HG02763 (cell line): ENCODE results near the gene MLLT10.
A peak's percentile ranks its signal among the peaks of the same experiment; 100 is the strongest.
"Not testable (repeated sequence)": the region's sequence is repeated elsewhere in the genome, so short reads cannot be mapped to it uniquely, and the experiment has no call there.

ENCODE experiments used
- ATAC-seq: cut with Tn5 transposase; IDR thresholded peaks from one replicate; pipeline ENCODE4 v1.9.1; 2021; ENCODE audit warnings: mild to moderate bottlenecking, moderate library complexity; ENCODE audit not compliant: unreplicated experiment

The MLLT10 gene

DNA sequence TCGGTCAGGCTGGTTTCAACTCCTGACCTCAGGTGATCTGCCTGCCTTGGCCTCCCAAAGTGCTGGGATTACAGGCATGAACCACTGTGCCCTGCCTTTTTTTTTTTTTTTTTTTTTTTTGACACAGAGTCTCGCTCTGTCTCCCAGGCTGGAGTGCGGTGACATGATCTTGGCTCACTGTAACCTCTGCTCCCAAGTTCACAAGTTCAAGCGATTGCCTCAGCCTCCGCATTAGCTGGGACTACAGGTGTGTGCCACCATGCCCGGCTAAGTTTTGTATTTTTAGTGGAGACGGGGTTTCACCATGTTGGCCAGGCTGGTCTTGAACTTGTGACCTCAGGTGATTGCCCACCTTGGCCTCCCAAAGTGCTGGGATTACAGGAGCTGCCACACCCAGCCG lies 94.6 kb downstream of the MLLT10 start:
- ATAC-seq = not testable (repeated sequence)

- no peak for ATAC-seq
Measured at GRCh38 chr10:21634599-21635365, 100.8 kb downstream of the MLLT10 start.

GRCh38 chr10:21637795-21638194 lies 103.8 kb downstream of the MLLT10 start:
- ATAC-seq = no peak

- no peak for ATAC-seq
Measured at GRCh38 chr10:21638681-21639080, 104.6 kb downstream of the MLLT10 start.

- no peak for ATAC-seq
Measured at GRCh38 chr10:21648040-21648439, 114.0 kb downstream of the MLLT10 start.

DNA sequence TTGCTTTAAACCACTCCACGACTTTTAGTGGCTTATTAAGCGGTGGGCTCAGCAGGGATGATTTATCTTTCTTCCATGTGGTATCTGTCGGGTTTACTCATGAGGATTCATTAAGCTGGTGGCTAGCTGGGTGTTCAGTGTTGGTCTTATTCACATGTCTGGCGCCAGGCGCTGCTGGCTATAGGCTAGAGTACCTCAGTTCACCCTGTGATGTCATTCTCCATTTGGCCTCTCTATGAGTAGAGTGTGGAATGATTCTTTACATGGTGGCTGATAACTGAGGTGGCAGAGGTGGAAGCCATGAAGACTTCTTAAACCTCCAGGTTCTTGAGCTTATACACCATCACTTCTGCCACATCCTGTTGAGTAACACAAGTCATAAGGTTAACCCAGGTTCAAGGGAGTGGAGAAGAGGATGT lies 115.4 kb downstream of the MLLT10 start:
- ATAC-seq = no peak

DNA sequence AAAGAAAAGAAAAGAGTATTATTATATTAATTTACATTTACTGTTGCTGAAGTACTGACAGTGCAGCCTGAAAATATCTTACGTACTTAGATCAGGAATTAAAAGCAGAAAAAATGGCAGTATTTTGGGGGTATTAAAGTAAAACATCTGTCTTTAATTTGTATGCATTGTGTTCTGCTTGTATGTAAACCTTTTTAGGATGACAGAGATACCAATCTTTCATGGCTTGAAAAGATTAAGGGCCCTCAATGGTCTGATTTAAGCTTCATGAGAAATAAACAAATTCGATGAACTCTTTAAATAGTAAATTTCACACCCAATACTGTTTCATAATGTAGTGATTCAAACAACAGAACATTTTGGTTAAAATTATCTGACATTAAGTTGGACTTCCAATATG lies 116.3 kb downstream of the MLLT10 start:
- no peak for ATAC-seq

GRCh38 chr10:21655236-21655635 lies 121.2 kb downstream of the MLLT10 start:
- ATAC-seq = no peak

- ATAC-seq = no peak
Measured at GRCh38 chr10:21655687-21656086, 121.7 kb downstream of the MLLT10 start.

DNA sequence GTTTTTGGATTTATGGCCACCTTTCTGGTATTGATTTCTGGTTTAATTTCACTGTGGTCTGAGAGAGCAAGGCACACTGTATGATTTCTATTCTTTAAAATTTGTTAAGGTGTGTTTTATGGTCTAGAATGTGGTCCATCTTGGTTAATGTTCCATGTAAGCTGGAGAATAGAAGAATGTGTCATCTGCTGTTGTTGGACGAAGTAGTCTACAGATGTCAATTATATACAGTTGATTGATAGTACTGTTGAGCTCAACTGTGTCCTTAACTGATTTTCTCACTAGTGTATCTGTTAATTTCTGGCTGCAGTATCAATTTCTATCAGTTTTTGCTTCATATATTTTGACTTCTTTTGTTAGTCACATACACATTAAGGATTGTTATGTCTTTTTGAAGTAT lies 127.1 kb downstream of the MLLT10 start:
- ATAC-seq = no peak

- no peak for ATAC-seq
Measured at GRCh38 chr10:21661935-21662334, 127.9 kb downstream of the MLLT10 start.

DNA sequence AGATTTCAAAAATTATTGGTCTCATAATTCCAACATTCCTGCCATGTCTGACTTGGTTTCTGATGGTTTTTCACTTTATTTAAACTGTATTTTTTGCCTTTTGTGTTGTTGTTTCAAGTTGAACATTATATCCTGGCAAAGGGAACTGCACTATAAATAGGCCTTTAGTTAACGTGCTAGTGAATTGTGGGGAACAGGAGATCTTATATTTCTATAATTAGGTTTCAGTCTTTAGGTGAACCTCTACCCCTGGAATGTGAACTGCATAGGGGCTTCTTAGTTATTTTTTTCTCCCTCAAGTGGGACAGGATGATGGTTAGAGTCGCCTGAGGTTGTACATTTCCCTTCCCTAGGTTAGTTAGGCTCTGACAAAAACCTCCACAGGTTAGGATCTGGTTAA lies 128.6 kb downstream of the MLLT10 start:
- no peak for ATAC-seq

- ATAC-seq = no peak
Measured at GRCh38 chr10:21668831-21669230, 134.8 kb downstream of the MLLT10 start.

- ATAC-seq = no peak
Measured at GRCh38 chr10:21670391-21670790, 136.4 kb downstream of the MLLT10 start.

DNA sequence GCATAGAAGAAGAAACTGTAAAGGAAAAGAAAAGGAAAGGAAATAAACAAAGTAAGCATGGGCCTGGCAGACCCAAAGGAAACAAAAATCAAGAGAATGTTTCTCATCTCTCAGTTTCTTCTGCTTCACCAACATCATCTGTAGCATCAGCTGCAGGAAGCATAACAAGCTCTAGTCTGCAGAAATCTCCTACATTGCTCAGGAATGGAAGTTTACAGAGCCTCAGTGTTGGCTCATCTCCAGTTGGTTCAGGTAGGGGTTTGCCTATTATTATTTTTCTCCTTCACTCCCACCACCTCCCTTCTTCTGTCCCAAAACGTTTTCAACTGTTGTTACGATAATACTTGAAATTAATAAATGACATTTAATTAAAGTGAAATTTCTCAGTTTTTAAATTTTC lies 139.6 kb downstream of the MLLT10 start:
- ATAC-seq = no peak

DNA sequence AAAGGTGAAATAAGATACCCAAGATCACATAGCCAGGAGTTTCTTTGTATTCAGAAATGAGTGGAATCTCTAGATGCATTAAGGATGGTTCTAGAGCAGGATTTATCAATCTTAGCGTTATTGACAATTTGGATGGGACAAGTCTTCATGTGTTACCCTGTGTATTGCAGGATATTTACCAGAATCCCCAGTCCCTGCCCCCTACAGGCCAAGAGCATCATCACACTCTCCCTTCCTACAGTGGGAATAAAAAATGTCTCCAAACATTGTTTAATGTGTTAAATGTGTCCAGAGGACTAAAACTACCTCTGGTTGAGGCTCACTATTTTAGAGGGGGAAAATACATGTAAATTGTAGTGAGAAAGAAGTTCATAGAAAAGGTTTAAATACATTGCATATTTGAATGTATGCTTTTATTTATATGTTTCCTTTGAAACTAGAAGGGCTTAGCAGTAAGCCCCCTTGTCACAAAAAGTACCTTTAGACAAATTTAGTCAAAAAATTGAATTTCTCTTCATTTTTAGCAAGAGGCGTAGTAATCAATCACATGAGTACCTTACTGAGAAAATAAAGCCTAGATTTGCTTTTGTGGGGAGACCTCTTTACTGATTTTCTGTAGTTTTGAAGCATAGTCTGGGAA lies 141.2 kb downstream of the MLLT10 start:
- ATAC-seq = peak; percentile 48

DNA sequence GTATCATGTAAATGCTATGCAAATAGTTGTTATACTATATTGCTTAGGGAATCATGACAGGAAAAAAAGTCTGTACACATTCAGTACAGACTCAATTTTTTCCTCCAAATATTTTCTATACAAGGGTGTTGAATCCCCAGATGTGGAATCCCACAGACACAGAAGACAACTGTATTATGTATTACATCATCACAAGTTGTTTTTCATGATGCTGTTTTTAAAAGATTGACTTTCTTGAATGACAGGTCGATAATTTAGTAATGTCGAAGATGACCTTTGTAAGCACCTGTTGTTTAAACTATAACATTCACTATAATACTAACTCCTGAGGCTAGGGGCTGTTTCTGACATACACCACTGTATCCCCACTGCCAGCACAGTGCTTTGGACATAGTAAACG lies 143.5 kb downstream of the MLLT10 start:
- ATAC-seq = no peak

GRCh38 chr10:21681156-21681555 lies 147.1 kb downstream of the MLLT10 start:
- no peak for ATAC-seq

DNA sequence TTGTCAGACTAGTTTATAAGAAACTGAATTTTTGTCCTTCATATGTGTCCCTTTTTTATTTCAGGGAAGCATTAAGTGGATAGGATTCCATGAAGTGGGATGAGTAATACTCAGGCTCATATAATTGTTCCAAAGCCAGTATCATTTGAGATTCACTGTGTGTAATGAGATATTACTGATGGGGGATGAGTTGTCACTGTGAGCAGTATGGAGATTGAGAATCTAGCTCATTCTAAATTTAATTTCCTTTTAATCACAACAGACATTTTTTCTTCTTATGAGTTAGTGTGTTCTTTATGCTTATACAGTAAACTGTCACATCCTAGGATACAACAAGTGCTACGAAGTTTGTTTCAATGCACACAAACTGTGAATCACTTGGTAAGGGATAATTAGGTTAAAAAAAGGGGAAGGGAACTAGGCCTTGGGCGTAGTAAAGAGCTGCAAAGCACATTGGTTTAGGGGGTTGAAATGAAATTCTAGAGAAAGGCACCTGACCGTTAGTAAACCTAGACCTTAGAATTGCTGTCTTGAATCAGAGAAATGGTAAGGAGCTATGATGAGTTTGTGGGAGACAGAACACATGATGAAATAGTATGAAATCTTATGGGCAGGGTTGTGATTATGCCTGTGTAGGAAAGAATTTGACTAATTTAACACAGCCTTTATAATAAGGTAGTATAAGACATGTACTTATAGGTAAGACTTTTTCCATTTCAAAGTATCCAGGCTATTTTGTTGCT lies 153.4 kb downstream of the MLLT10 start:
- no peak for ATAC-seq

DNA sequence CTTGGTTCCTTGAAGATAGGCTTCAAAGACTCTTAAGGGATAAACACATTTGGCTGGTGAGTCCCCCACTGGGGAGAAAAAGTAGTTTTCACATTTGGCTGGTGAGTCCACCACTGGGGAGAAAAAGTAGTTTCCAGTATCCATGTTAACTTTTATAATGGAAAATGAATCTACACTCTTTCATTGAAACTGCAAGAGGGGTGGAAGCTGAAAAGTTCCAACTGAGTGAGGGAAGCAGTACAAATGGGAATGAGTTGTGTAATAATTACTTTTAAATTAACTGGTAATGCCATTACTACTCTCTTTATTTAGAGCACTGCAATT lies 153.9 kb downstream of the MLLT10 start:
- ATAC-seq = no peak

DNA sequence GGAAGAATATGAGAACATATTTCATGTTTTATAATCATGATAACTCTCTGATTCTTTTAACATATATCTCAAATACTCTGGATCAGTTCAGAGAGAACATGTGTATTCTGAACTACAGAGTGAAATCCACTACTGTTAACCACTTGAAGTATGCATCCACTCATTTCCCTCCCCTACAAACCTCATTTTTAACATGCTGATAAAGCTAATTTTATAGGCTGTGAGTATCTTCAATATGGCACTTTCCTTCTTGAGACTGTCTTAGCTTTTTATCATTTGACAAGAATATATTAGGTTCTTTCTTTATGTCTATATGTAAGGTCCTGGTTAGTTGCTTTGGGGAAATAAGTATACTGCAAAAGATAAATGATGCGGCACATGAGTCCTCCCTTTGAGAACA lies 154.8 kb downstream of the MLLT10 start:
- ATAC-seq = no peak

DNA sequence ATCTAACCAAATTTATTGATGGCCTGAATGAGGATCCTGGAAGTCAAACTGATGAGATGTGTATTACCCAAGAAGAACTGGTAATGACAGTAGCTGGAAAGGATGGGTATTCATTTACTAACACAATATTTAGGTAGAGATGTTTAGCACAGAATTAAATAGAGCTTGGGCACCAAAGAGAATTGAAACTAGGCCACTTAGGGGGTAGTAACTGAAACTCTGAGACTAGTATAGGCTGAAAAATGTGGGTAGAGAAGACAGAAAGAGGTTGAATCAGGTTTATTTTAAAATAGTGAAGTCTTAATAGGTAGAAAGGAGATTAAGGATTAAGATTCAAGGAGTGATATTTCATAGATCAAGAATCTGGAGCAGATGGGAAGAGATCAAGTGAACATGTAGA lies 155.8 kb downstream of the MLLT10 start:
- no peak for ATAC-seq
